A673 (cell line): Measurements from ENCODE around the gene TREX2.

ENCODE experiments used
- EZH2 ChIP-seq: fragments of 200-600 bp; sonication (generic); IDR thresholded peaks from 2 replicates; pipeline ENCODE4 v1.6.1; 2017; ENCODE audit warnings: borderline replicate concordance, low read depth, mild to moderate bottlenecking, mixed read lengths, antibody characterized with exemption, low read length; ENCODE audit not compliant: poor library complexity, severe bottlenecking
- TF ChIP-seq, protein P1 (sequence below): fragments of 300-800, 200-600 bp; sonication (generic); conservative IDR thresholded peaks from 2 replicates; pipeline ENCODE4 v1.5.1; 2017; ENCODE audit warnings: low read depth, mild to moderate bottlenecking, antibody characterized with exemption, low read length, moderate library complexity, mixed read lengths

DNA sequence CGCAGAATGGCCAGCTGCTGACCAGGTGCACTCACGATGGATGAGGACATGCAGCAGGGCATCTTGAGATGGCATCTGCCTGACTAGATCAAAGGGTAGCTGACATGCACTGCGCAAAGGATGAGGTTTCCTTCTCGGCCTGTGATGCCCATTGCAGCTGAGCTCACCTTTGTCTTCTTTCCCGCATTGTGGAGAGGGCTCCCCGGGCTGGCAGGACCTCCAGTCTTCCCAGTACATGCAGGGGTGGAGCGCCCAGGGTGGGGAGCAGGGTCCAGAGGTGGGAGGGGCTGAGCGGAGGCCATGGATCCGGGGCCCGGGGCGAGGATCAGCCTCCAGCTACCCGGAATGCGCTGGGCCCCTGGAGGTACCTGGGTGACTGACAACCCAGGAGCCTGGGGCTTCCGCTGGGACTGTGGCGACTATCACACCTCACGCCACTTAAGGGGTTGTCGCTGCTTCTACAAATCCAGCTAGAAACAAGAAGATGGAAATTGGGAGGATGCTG is 12.0 kb downstream of the TREX2 start:
- TF ChIP-seq, protein P1, sequence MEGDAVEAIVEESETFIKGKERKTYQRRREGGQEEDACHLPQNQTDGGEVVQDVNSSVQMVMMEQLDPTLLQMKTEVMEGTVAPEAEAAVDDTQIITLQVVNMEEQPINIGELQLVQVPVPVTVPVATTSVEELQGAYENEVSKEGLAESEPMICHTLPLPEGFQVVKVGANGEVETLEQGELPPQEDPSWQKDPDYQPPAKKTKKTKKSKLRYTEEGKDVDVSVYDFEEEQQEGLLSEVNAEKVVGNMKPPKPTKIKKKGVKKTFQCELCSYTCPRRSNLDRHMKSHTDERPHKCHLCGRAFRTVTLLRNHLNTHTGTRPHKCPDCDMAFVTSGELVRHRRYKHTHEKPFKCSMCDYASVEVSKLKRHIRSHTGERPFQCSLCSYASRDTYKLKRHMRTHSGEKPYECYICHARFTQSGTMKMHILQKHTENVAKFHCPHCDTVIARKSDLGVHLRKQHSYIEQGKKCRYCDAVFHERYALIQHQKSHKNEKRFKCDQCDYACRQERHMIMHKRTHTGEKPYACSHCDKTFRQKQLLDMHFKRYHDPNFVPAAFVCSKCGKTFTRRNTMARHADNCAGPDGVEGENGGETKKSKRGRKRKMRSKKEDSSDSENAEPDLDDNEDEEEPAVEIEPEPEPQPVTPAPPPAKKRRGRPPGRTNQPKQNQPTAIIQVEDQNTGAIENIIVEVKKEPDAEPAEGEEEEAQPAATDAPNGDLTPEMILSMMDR, result no peak
- TF ChIP-seq EZH2, result no peak
